SU-DHL-6 (cell line): Measurements from ENCODE around the gene DSCAML1.

ENCODE experiments used
- H2AFZ ChIP-seq: fragments of 200-600 bp; sonication (generic); 2 replicates; pipeline ENCODE4 v1.6.1; 2014; ENCODE audit warnings: low read depth, mild to moderate bottlenecking, moderate library complexity, mixed read lengths, antibody characterized with exemption, low read length; ENCODE audit not compliant: severe bottlenecking
- H3F3A ChIP-seq: fragments of 200-600 bp; shearing (Covaris generic); 2 replicates; pipeline ENCODE4 v1.6.0; 2016; ENCODE audit warnings: antibody characterized with exemption, mild to moderate bottlenecking; ENCODE audit not compliant: insufficient read depth
- H3K27ac ChIP-seq: fragments of 200-600 bp; sonication (generic); 2 replicates; pipeline ENCODE4 v1.5.1; 2016; ENCODE audit warnings: low read depth, mild to moderate bottlenecking, low read length, moderate library complexity, mixed read lengths
- H3K27me3 ChIP-seq: fragments of 200-600 bp; sonication (generic), shearing (Covaris generic); 2 replicates; pipeline ENCODE4 v1.6.0; 2014; ENCODE audit warnings: mild to moderate bottlenecking, low read length
- H3K36me3 ChIP-seq: fragments of 200-600 bp; sonication (generic); 2 replicates; pipeline ENCODE4 v1.6.1; 2014; ENCODE audit warnings: mild to moderate bottlenecking, low read length, mixed read lengths
- H3K4me2 ChIP-seq: fragments of 300-600, 200-600 bp; shearing (Covaris generic), sonication (generic); 2 replicates; pipeline ENCODE4 v1.6.0; 2014; ENCODE audit warnings: low read length, low read depth, mild to moderate bottlenecking; ENCODE audit not compliant: poor library complexity, severe bottlenecking
- H3K4me3 ChIP-seq: fragments of 200-600 bp; sonication (generic); 2 replicates; pipeline ENCODE4 v1.5.1; 2014; ENCODE audit warnings: antibody characterized with exemption, low read length, mild to moderate bottlenecking, mixed read lengths; ENCODE audit not compliant: insufficient read depth, poor library complexity, severe bottlenecking
- H3K79me2 ChIP-seq: fragments of 200-600 bp; sonication (generic); 2 replicates; pipeline ENCODE4 v1.6.1; 2014; ENCODE audit warnings: mild to moderate bottlenecking, low read length, moderate library complexity; ENCODE audit not compliant: insufficient read depth
- H3K9ac ChIP-seq: fragments of 200-600 bp; sonication (generic); 2 replicates; pipeline ENCODE4 v1.7.0; 2014; ENCODE audit warnings: mild to moderate bottlenecking, low read length
- H3K9me2 ChIP-seq: fragments of 200-600 bp; sonication (generic); replicated peaks from 2 replicates; pipeline ENCODE4 v1.6.1; 2014; ENCODE audit warnings: low read length; ENCODE audit not compliant: insufficient read depth
- H3K9me3 ChIP-seq: fragments of 200-600 bp; sonication (generic); 2 replicates; pipeline ENCODE4 v1.6.1; 2014; ENCODE audit warnings: low read length, mixed read lengths; ENCODE audit not compliant: insufficient read depth
- H4K20me1 ChIP-seq: fragments of 200-600 bp; sonication (generic); 2 replicates; pipeline ENCODE4 v1.6.1; 2014; ENCODE audit warnings: low read depth, mild to moderate bottlenecking, antibody characterized with exemption, low read length, moderate library complexity, mixed read lengths
- CTCF ChIP-seq: fragments of 200-600 bp; sonication (generic); IDR thresholded peaks from one replicate; pipeline ENCODE4 v1.5.1; 2017; ENCODE audit warnings: antibody characterized with exemption, mild to moderate bottlenecking, low read length, moderate library complexity; ENCODE audit not compliant: insufficient read depth, poor library complexity, severe bottlenecking
- EZH2phosphoT487 ChIP-seq: fragments of 200-600 bp; sonication (generic), shearing (Covaris generic); conservative IDR thresholded peaks from 2 replicates; pipeline ENCODE4 v1.6.1; 2018; ENCODE audit warnings: mild to moderate bottlenecking, antibody characterized with exemption, low read length, moderate library complexity, mixed read lengths

DSCAML1 gene

GRCh38 chr11:117387992-117388755 lies 408.8 kb downstream of the DSCAML1 start:
- no peak overlapping the region for H2AFZ ChIP-seq
- no peak overlapping the region for H3K4me3 ChIP-seq
- no peak overlapping the region for H3K4me2 ChIP-seq
- no peaks in the 10 kb centered on the region for H3F3A ChIP-seq
- no peaks in the 10 kb centered on the region for H4K20me1 ChIP-seq
- H3K9me2 ChIP-seq, result no peaks in the 10 kb centered on the region
- H3K79me2 ChIP-seq, result no peaks in the 10 kb centered on the region
- no peaks in the 10 kb centered on the region for H3K36me3 ChIP-seq
- H3K9me3 ChIP-seq, result no peaks in the 10 kb centered on the region
- no peak overlapping the region for H3K9ac ChIP-seq
- no peaks in the 10 kb centered on the region for H3K27me3 ChIP-seq
- no peak overlapping the region for H3K27ac ChIP-seq
- TF ChIP-seq CTCF (no peak), EZH2phosphoT487 (no peak)

GRCh38 chr11:117385906-117386305 lies 411.1 kb downstream of the DSCAML1 start:
- Histone ChIP-seq H3K4me3 (no peak overlapping the region), H3K27me3 (no peaks in the 10 kb centered on the region), H3K36me3 (no peaks in the 10 kb centered on the region), H3K4me2 (no peak overlapping the region), H3K79me2 (no peaks in the 10 kb centered on the region), H3K27ac (no peak overlapping the region), H3K9me2 (no peaks in the 10 kb centered on the region), H3F3A (no peaks in the 10 kb centered on the region), H3K9me3 (no peaks in the 10 kb centered on the region), H4K20me1 (no peaks in the 10 kb centered on the region), H3K9ac (no peak overlapping the region), H2AFZ (no peak overlapping the region)
- TF ChIP-seq CTCF (no peak), EZH2phosphoT487 (no peak)

- Histone ChIP-seq H2AFZ (no peak overlapping the region), H3K9ac (no peak overlapping the region), H3K79me2 (no peaks in the 10 kb centered on the region), H3K9me3 (no peaks in the 10 kb centered on the region), H4K20me1 (no peaks in the 10 kb centered on the region), H3K27me3 (no peaks in the 10 kb centered on the region), H3K36me3 (no peaks in the 10 kb centered on the region), H3K27ac (no peak overlapping the region), H3K4me3 (no peak overlapping the region), H3K9me2 (no peaks in the 10 kb centered on the region), H3K4me2 (no peak overlapping the region), H3F3A (no peaks in the 10 kb centered on the region)
- no peak for TF ChIP-seq EZH2phosphoT487
- TF ChIP-seq CTCF, result no peak
Measured at GRCh38 chr11:117385471-117385870, 411.5 kb downstream of the DSCAML1 start.
